Spleen (tissue), 7 donors: Measurements from ENCODE around the gene PCDHB3.

Experiments used
- CTCF ChIP-seq, 11 experiments: fragments of 200-600 bp in 7 of 11; fragments of 450-650 bp in 4 of 11; sonication (generic) in 4 of 11; IDR thresholded peaks in 8 of 11; conservative IDR thresholded peaks in 3 of 11; 1 replicate in 7 of 11; 2 replicates in 4 of 11; pipeline versions ENCODE4 v1.4.0 to v1.8.0; 2016 to 2021; ENCODE audit warnings: antibody characterized with exemption in 11 of 11, inconsistent platforms in 4 of 11, mild to moderate bottlenecking in 1 of 11
- POLR2AphosphoS5 ChIP-seq, 3 donors: sonication (generic); formaldehyde crosslinking; IDR thresholded peaks; one replicate each; pipeline ENCODE4 v1.5.1; 2017; ENCODE audit warnings: antibody characterized with exemption in 3 of 3
- donor health status: DM: no; HTN: no; CAD: no; lungs with moderate emphysema.
- donor health status: DM: no; HTN: no; CAD: no.
- donor health status: DM: no; HTN: no; CAD: no.

- TF ChIP-seq CTCF (IDR thresholded peaks at IDR 0.05 in 8 of 11, conservative IDR thresholded peaks at IDR 0.05 in 3 of 11) (no peak), POLR2AphosphoS5 (IDR thresholded peaks at IDR 0.05) (no peak)
These were observed 22.4 kb upstream of the PCDHB3 start for GRCh38 chr5:141077826-141078225.
